CD14-positive monocyte (primary cell): ENCODE data around the gene MDFI. TPM values are rescaled to one million over a fixed set of nuclear protein-coding genes. Genes with fewer than 3 reads are reported as not detected.
A peak's percentile ranks its signal among the peaks of the same experiment; 100 is the strongest.

Source experiments
- DNase-seq, 3 donors: peaks; one replicate each; pipeline ENCODE4 v3.0.0-alpha.2; 2011 to 2022
- H2AFZ ChIP-seq: 2 replicates; pipeline ENCODE4 v1.6.0; 2012; ENCODE audit warnings: mild to moderate bottlenecking, low read depth, low read length, inconsistent platforms; ENCODE audit not compliant: insufficient read depth, poor library complexity, severe bottlenecking
- H3K27ac ChIP-seq, 2 donors: 1 replicate in 1 of 2; 2 replicates in 1 of 2; pipeline ENCODE4 v1.5.1; 2012 to 2013; ENCODE audit warnings: low read length in 2 of 2, control low read depth in 1 of 2, inconsistent platforms in 1 of 2, low read depth in 1 of 2, mild to moderate bottlenecking in 1 of 2
- H3K27me3 ChIP-seq, 2 donors: one replicate each; pipeline versions ENCODE4 v1.6.0 to v1.6.1; 2011 to 2013; ENCODE audit warnings: low read length in 2 of 2; ENCODE audit not compliant: control insufficient read depth in 2 of 2, insufficient read depth in 2 of 2
- H3K36me3 ChIP-seq, 2 donors: replicated peaks in 1 of 2; 1 replicate in 1 of 2; 2 replicates in 1 of 2; pipeline versions ENCODE4 v1.5.1 to v1.6.1; 2012 to 2013; ENCODE audit warnings: low read length in 2 of 2, control low read depth in 1 of 2, inconsistent platforms in 1 of 2, mild to moderate bottlenecking in 1 of 2; ENCODE audit not compliant: insufficient read depth in 2 of 2, control insufficient read depth in 1 of 2
- H3K4me1 ChIP-seq, 2 donors: 1 replicate in 1 of 2; 2 replicates in 1 of 2; pipeline versions ENCODE4 v1.5.1 to v1.6.1; 2012 to 2013; ENCODE audit warnings: low read length in 2 of 2, control low read depth in 1 of 2, inconsistent platforms in 1 of 2, mild to moderate bottlenecking in 1 of 2, moderate library complexity in 1 of 2; ENCODE audit not compliant: insufficient read depth in 2 of 2, control insufficient read depth in 1 of 2
- H3K4me2 ChIP-seq: replicated peaks from 2 replicates; pipeline ENCODE3; 2012; ENCODE audit warnings: low read length, moderate library complexity, mild to moderate bottlenecking; ENCODE audit not compliant: poor library complexity, severe bottlenecking; ENCODE audit errors: extremely low read depth
- H3K4me3 ChIP-seq, 3 experiments: fragments of 200-600 bp in 1 of 3; sonication (generic) in 1 of 3; replicated peaks in 1 of 3; 1 replicate in 2 of 3; 2 replicates in 1 of 3; pipeline ENCODE4 v1.5.1; 2011 to 2013; ENCODE audit warnings: low read length in 3 of 3, mild to moderate bottlenecking in 3 of 3, control low read depth in 2 of 3, low read depth in 2 of 3, inconsistent platforms in 1 of 3, moderate library complexity in 1 of 3
- H3K79me2 ChIP-seq: 2 replicates; pipeline ENCODE4 v1.6.0; 2012; ENCODE audit warnings: mild to moderate bottlenecking, control low read depth, inconsistent platforms, low read length, moderate library complexity; ENCODE audit not compliant: insufficient read depth
- H3K9ac ChIP-seq: 2 replicates; pipeline ENCODE4 v1.6.0; 2017; ENCODE audit warnings: low read length, mild to moderate bottlenecking; ENCODE audit not compliant: insufficient read depth, poor library complexity, severe bottlenecking
- H3K9me3 ChIP-seq, 2 donors: replicated peaks in 1 of 2; 1 replicate in 1 of 2; 2 replicates in 1 of 2; pipeline versions ENCODE4 v1.5.1 to v1.6.1; 2012 to 2013; ENCODE audit warnings: low read length in 2 of 2, control low read depth in 1 of 2; ENCODE audit not compliant: control insufficient read depth in 1 of 2, insufficient read depth in 1 of 2
- H4K20me1 ChIP-seq: 2 replicates; pipeline ENCODE4 v1.6.0; 2012; ENCODE audit warnings: mild to moderate bottlenecking, low read length, control low read depth, moderate library complexity; ENCODE audit not compliant: insufficient read depth
- H3K27ac Mint-ChIP-seq, 7 donors: one replicate each; pipeline ENCODE4 v1.8.0; 2020; ENCODE audit warnings: mild to moderate bottlenecking in 7 of 7, mixed read lengths in 7 of 7, moderate library complexity in 6 of 7, inconsistent platforms in 2 of 7
- H3K27me3 Mint-ChIP-seq, 3 donors: one replicate each; pipeline ENCODE4 v1.8.0; 2021 to 2022; ENCODE audit warnings: low read depth in 3 of 3, mild to moderate bottlenecking in 3 of 3, mixed read lengths in 3 of 3, moderate library complexity in 3 of 3, inconsistent platforms in 1 of 3
- H3K36me3 Mint-ChIP-seq, 2 donors: one replicate each; pipeline ENCODE4 v1.8.0; 2020; ENCODE audit warnings: mixed read lengths in 2 of 2, inconsistent platforms in 1 of 2, mild to moderate bottlenecking in 1 of 2
- H3K4me1 Mint-ChIP-seq: one replicate; pipeline ENCODE4 v1.8.0; 2020; ENCODE audit warnings: mild to moderate bottlenecking, mixed read lengths
- H3K4me3 Mint-ChIP-seq, 2 donors: one replicate each; pipeline ENCODE4 v1.8.0; 2020; ENCODE audit warnings: mild to moderate bottlenecking in 2 of 2, mixed read lengths in 2 of 2, moderate library complexity in 1 of 2
- H3K9me3 Mint-ChIP-seq, 7 donors: one replicate each; pipeline ENCODE4 v1.8.0; 2020 to 2022; ENCODE audit warnings: mixed read lengths in 7 of 7, mild to moderate bottlenecking in 6 of 7, moderate library complexity in 6 of 7, inconsistent platforms in 2 of 7
- CTCF ChIP-seq: fragments of 200-600 bp; IDR thresholded peaks from one replicate; pipeline ENCODE4 v1.8.0; 2022; ENCODE audit warnings: antibody characterized with exemption, mild to moderate bottlenecking
- WGBS: methylation state at CpG from one replicate; pipeline ENCODE4 v1.1.5; 2013; ENCODE audit warnings: missing lambda C conversion rate; ENCODE audit not compliant: insufficient coverage; 5-methylcytosine and 5-hydroxymethylcytosine counted together
- intact Hi-C, 2 donors: fragments of 100-400 bp; cut with micrococcal nuclease; formaldehyde crosslinking; loops; one replicate each; pipeline versions ENCODE4 v1.15.0 to v1.15.1; 2023
- polyA plus RNA-seq, 3 donors: library from polyadenylated mRNA; depleted of rRNA in 1 of 3; unstranded in 2 of 3; stranded (reverse) in 1 of 3; fragments of 300-500 nt in 2 of 3; fragments of >200 nt in 1 of 3; fragmentation: Illumina TruSeq in 2 of 3; gene quantifications; 1 replicate in 2 of 3; 2 replicates in 1 of 3; pipeline ENCODE4 v1.2.3, GENCODE V29; 2012 to 2021

MDFI gene
- polyA plus RNA-seq, 3 donors = not detected

DNA sequence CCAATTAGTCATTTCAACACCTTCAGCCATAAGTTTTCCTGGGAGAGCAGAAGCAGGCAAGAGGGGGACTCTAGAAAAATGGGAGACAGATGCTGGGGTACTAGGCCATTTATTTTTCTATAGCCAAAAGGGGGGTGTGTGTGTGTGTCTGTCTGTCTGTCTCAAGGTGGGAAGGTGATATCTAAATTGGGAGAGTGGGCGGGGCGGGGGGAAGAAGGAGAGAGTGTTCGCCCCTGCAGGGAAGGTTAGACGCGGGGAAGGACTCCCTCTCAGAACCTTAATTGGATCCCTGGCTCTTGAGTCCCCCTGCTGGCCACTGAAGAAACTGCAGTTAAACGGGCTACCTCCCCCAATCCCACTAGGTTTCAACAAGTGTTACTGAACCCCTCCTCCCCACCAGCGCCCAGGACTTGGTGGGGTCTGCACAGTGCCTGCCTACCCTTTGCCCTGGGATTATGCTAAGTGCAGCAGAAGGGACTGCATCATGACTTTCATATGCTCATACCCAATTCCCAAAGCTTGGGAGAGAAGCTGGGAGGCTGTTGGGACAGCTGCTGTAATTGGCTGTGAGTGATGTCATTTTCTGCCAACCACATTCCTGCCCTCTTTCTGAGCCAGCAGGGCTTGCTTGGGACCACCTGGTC, 46.3 kb upstream of the MDFI start:
- H3K27ac ChIP-seq = no peak overlapping the region
- H3K9me3 Mint-ChIP-seq = no peaks in the 10 kb centered on the region

DNA sequence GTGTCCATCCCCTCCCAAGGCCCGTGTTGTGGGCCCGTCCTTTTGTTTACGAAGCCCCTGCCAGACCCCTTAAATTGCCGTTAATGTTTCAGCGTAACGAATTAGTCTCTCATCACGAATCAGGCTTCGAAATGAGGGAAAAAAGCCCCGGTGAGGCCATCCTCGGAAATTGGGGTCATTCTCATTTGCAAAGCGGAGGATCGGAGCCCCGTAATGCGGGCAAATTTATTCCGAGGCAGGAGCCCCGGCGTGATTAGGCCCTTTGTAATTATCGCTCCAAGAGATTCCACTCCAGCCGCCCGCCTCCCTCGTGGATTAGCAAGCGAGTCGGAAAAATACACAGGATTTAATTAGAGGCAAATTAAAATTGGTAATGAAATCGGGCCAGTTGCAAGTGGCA, 44.9 kb upstream of the MDFI start:
- H3K36me3 ChIP-seq = peaks cover 24 to 52% of the 10 kb centered on the region in 2 donors
- peaks cover 48 to 66% of the 10 kb centered on the region in 2 donors for H3K36me3 Mint-ChIP-seq
- H3K9me3 Mint-ChIP-seq = no peaks in the 10 kb centered on the region
- DNase-seq = no peak
- no peak overlapping the region for H3K27ac ChIP-seq
- no peak for TF ChIP-seq CTCF
- no peaks in the 10 kb centered on the region for H3K4me1 ChIP-seq
- no peak overlapping the region for H3K4me3 Mint-ChIP-seq
- H3K27ac Mint-ChIP-seq = no peak overlapping the region
- H3K9me3 ChIP-seq = no peaks in the 10 kb centered on the region
- 97% methylated on average over 21 of the region's 24 CpGs for WGBS
- H3K4me3 ChIP-seq = no peak overlapping the region
- H3K27me3 Mint-ChIP-seq = peaks cover 0 to 2% (median 0%) of the 10 kb centered on the region in 3 donors
- intact Hi-C loops = loop anchor here (2.0 to 5.0 kb wide), 3 partner anchors 131 to 226 kb away; no protein-coding TSS in a partner anchor
- no peak overlapping the region for H3K4me2 ChIP-seq
- H3K9ac ChIP-seq = no peak overlapping the region
- H3K79me2 ChIP-seq = no peaks in the 10 kb centered on the region
- peaks cover 5% of the 10 kb centered on the region for H4K20me1 ChIP-seq
- H3K4me1 Mint-ChIP-seq = no peaks in the 10 kb centered on the region
- H2AFZ ChIP-seq = no peak overlapping the region
- no peaks in the 10 kb centered on the region for H3K27me3 ChIP-seq

More for the DNA sequence above, 46.3 kb upstream of the MDFI start:
- no peaks in the 10 kb centered on the region for H3K27me3 ChIP-seq
- no peak overlapping the region for H3K4me3 ChIP-seq
- peak; percentile 89 for TF ChIP-seq CTCF
- no peaks in the 10 kb centered on the region for H3K4me1 ChIP-seq
- H2AFZ ChIP-seq = no peak overlapping the region
- no peaks in the 10 kb centered on the region for H3K9me3 ChIP-seq
- H4K20me1 ChIP-seq = peaks cover 5% of the 10 kb centered on the region
- 0% methylated on average over 1 of the region's 7 CpGs for WGBS
- H3K27ac Mint-ChIP-seq = peak overlapping the region in 1 of 7 donors; percentile 40
- H3K27me3 Mint-ChIP-seq = peaks cover 0 to 2% (median 0%) of the 10 kb centered on the region in 3 donors
- H3K4me2 ChIP-seq = no peak overlapping the region
- peak; percentile 34 to 56 (median 55) for DNase-seq
- H3K9ac ChIP-seq = no peak overlapping the region
- intact Hi-C loops = loop anchor here (1.0 to 5.0 kb wide), 5 partner anchors 129 to 225 kb away; no protein-coding TSS in a partner anchor
- H3K36me3 Mint-ChIP-seq = peaks cover 49 to 63% of the 10 kb centered on the region in 2 donors
- H3K79me2 ChIP-seq = no peaks in the 10 kb centered on the region
- no peaks in the 10 kb centered on the region for H3K4me1 Mint-ChIP-seq
- H3K36me3 ChIP-seq = peaks cover 27 to 54% of the 10 kb centered on the region in 2 donors
- H3K4me3 Mint-ChIP-seq = no peak overlapping the region
